HCT116 (cell line): ENCODE data around the gene TTYH3. TPM values are rescaled to one million over a fixed set of nuclear protein-coding genes. Genes with fewer than 3 reads are reported as not detected.

Experiments used
- ATAC-seq: fragments of 200-7000 bp; cut with Tn5 transposase; 2 replicates; pipeline ENCODE4 v1.9.1; 2020; ENCODE audit warnings: mild to moderate bottlenecking, moderate library complexity
- BruUV-seq: library from RNA; stranded (reverse); fragments of 400-500 nt; replicated peaks from 2 replicates; lab custom pipeline; 2021; lab: Mats Ljungman, UMichigan
- CTCF ChIA-PET: fragments of 300-600 bp; sonication (Branson Sonifier 250); formaldehyde crosslinking; loops from one replicate; lab custom pipeline; 2021; ENCODE audit warnings: antibody characterized with exemption; lab: Charles Lee
- POLR2A ChIA-PET: fragments of 300-600, 350-600 bp; sonication (Branson Sonifier 250); formaldehyde crosslinking; loops from one replicate; lab custom pipeline; 2021; ENCODE audit warnings: antibody characterized with exemption; lab: Charles Lee
- RAD21 ChIA-PET, 2 experiments: fragments of 300-600 bp; sonication (Branson Sonifier 250); formaldehyde crosslinking; loops; one replicate each; lab custom pipeline; 2023; ENCODE audit warnings: low total read pairs in 2 of 2; ENCODE audit not compliant: uncharacterized antibody in 2 of 2, unreplicated experiment in 2 of 2, low non-redundant PET in 1 of 2; lab: Charles Lee
- DNase-seq: peaks from one replicate; pipeline ENCODE4 v3.0.0-alpha.2; 2010; ENCODE audit warnings: low read depth, low spot score
- H2AFZ ChIP-seq: fragments of 200-600 bp; shearing (Covaris generic), sonication (generic); 2 replicates; pipeline ENCODE4 v1.6.1; 2017; ENCODE audit warnings: low read depth, mixed run types, mixed read lengths, antibody characterized with exemption, low read length; ENCODE audit not compliant: poor library complexity, severe bottlenecking
- H3K27ac ChIP-seq: 2 replicates; pipeline ENCODE4 v1.5.1; 2012; ENCODE audit warnings: low read depth, low read length
- H3K27me3 ChIP-seq: fragments of 200-600 bp; sonication (generic); 2 replicates; pipeline ENCODE4 v1.6.1; 2016; ENCODE audit warnings: mixed run types, low read length, mixed read lengths; ENCODE audit not compliant: insufficient read depth
- H3K36me3 ChIP-seq, 2 experiments: fragments of 200-500 bp in 1 of 2; fragments of 200-600 bp in 1 of 2; sonication (Bioruptor generic) in 1 of 2; sonication (generic) in 1 of 2; 2 replicates each; pipeline versions ENCODE4 v1.5.1 to v1.6.1; 2014 to 2016; ENCODE audit warnings: low read length in 2 of 2, inconsistent platforms in 1 of 2, mixed read lengths in 1 of 2, mixed run types in 1 of 2; ENCODE audit not compliant: insufficient read depth in 2 of 2, control insufficient read depth in 1 of 2
- H3K4me1 ChIP-seq, 2 experiments: fragments of 200-600 bp in 1 of 2; sonication (generic) in 1 of 2; 2 replicates each; pipeline versions ENCODE4 v1.5.1 to v1.6.1; 2012 to 2017; ENCODE audit warnings: low read length in 2 of 2, inconsistent platforms in 1 of 2, mild to moderate bottlenecking in 1 of 2, mixed read lengths in 1 of 2, mixed run types in 1 of 2, moderate library complexity in 1 of 2; ENCODE audit not compliant: insufficient read depth in 2 of 2, control insufficient read depth in 1 of 2
- H3K4me2 ChIP-seq: fragments of 200-600 bp; sonication (generic); 2 replicates; pipeline ENCODE4 v1.6.1; 2017; ENCODE audit warnings: mixed run types, low read length, mixed read lengths
- H3K4me3 ChIP-seq, 2 experiments: fragments of 200-600 bp in 1 of 2; sonication (generic) in 1 of 2; replicated peaks in 1 of 2; 2 replicates each; pipeline ENCODE4 v1.5.1; 2011 to 2016; ENCODE audit warnings: low read length in 2 of 2, control low read depth in 1 of 2, low read depth in 1 of 2, mild to moderate bottlenecking in 1 of 2, mixed read lengths in 1 of 2, mixed run types in 1 of 2
- H3K79me2 ChIP-seq: fragments of 200-600 bp; sonication (generic); 2 replicates; pipeline ENCODE4 v1.6.1; 2017; ENCODE audit warnings: mild to moderate bottlenecking, mixed run types, low read length, moderate library complexity, mixed read lengths; ENCODE audit not compliant: insufficient read depth
- H3K9ac ChIP-seq: fragments of 200-600 bp; sonication (generic); 2 replicates; pipeline ENCODE4 v1.6.1; 2016; ENCODE audit warnings: low read length, mixed read lengths
- H3K9me2 ChIP-seq: fragments of 200-600 bp; sonication (generic), shearing (Covaris generic); 2 replicates; pipeline ENCODE4 v1.6.1; 2017; ENCODE audit warnings: mixed run types, mild to moderate bottlenecking, moderate library complexity; ENCODE audit not compliant: insufficient read depth
- H3K9me3 ChIP-seq, 2 experiments: fragments of 200-500 bp in 1 of 2; fragments of 200-600 bp in 1 of 2; sonication (Bioruptor generic) in 1 of 2; sonication (generic) in 1 of 2; 2 replicates each; pipeline ENCODE4 v1.6.1; 2014 to 2017; ENCODE audit warnings: low read length in 2 of 2, mixed read lengths in 2 of 2, inconsistent platforms in 1 of 2, low read depth in 1 of 2, mild to moderate bottlenecking in 1 of 2, mixed run types in 1 of 2, moderate library complexity in 1 of 2; ENCODE audit not compliant: control insufficient read depth in 1 of 2, insufficient read depth in 1 of 2
- H4K20me1 ChIP-seq: fragments of 200-600 bp; sonication (generic), shearing (Covaris generic); 2 replicates; pipeline ENCODE4 v1.6.1; 2017; ENCODE audit warnings: mixed run types, mild to moderate bottlenecking, moderate library complexity; ENCODE audit not compliant: insufficient read depth
- CTCF ChIP-seq, 3 experiments: fragments of 200-600 bp in 1 of 3; sonication (generic) in 1 of 3; IDR thresholded peaks in 2 of 3; conservative IDR thresholded peaks in 1 of 3; 2 replicates each; pipeline ENCODE4 v1.5.1; 2012 to 2017; ENCODE audit warnings: low read depth in 2 of 3, low read length in 2 of 3, antibody characterized with exemption in 1 of 3, borderline replicate concordance in 1 of 3, control low read depth in 1 of 3, mild to moderate bottlenecking in 1 of 3, mixed read lengths in 1 of 3, mixed run types in 1 of 3, moderate library complexity in 1 of 3; ENCODE audit not compliant: insufficient read depth in 1 of 3
- RAD21 ChIP-seq: IDR thresholded peaks from 2 replicates; pipeline ENCODE4 v1.6.1; 2012; ENCODE audit warnings: low read depth, mild to moderate bottlenecking
- ZFX ChIP-seq: fragments of 450-650 bp; IDR thresholded peaks from 2 replicates; pipeline ENCODE4 v1.6.1; 2017
- intact Hi-C: fragments of 100-400 bp; cut with micrococcal nuclease; formaldehyde crosslinking; loops from 2 replicates; pipeline ENCODE4 v1.10.0; 2022
- total RNA-seq: library from RNA; stranded (reverse); gene quantifications from one replicate; pipeline ENCODE4 v1.2.1, GENCODE V29; 2021; ENCODE audit not compliant: unreplicated experiment

The TTYH3 gene
- total RNA-seq, 1 experiment from 2014 or later: 40.3 TPM

DNA sequence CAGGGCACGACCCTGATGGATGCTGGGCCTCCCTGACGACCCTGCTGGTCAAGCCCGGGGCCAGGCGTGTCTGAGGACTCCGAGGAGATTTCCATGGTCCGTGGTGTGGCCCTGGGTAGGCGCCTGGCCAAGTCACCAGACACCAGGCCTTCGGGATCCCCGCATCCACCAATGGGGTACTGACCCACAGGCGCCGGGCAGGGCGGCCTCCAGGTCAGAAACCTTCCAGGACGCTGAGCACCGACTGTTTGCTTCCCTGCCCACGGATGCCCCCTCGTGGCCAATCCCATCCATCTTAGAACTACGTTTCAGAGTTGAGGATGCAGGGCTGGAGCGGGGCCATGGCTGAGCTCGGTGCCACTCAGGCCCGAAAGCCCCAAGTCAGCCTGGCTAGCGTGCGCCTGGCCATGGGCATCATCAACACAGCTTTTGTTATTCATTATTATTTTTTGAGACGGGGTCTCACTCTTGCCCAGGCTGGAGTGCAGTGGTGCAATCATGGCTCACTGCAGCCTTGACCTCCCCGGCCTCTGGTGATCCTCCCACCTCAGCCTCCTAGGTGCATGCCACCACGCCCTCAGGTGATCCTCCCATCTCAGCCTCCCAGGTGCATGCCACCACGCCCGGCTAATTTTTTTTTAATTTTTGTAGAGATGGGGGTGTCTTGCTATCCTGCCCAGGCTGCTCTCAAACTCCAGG, 49.2 kb downstream of the TTYH3 start:
- H2AFZ ChIP-seq: no peak overlapping the region
- DNase-seq: peak; percentile 56
- no peaks in the 10 kb centered on the region for H3K9me3 ChIP-seq
- CTCF ChIA-PET: interaction anchor here (0.6 to 2.9 kb wide), 10 partner anchors 10 to 1102 kb away, joined by 3 to 19 read pairs (median 3); no protein-coding TSS in a partner anchor
- no peak overlapping the region for H3K4me3 ChIP-seq
- RAD21 ChIA-PET: interaction anchor here (0.9 to 1.5 kb wide), 3 partner anchors 10 to 212 kb away, joined by 3 to 4 read pairs (median 4); no protein-coding TSS in a partner anchor
- H3K4me2 ChIP-seq: peak overlapping the region; percentile 19; the same call in 1 of the 2 replicates
- BruUV-seq: no TSS peak
- no peaks in the 10 kb centered on the region for H3K79me2 ChIP-seq
- H3K27ac ChIP-seq: no peak overlapping the region; the same call in 1 of the 2 replicates
- H3K9me2 ChIP-seq: no peaks in the 10 kb centered on the region
- H3K27me3 ChIP-seq: no peaks in the 10 kb centered on the region
- no peaks in the 10 kb centered on the region for H4K20me1 ChIP-seq
- H3K36me3 ChIP-seq: no peaks in the 10 kb centered on the region
- no peak overlapping the region for H3K9ac ChIP-seq
- peak; percentile 73 to 87 (median 81) for TF ChIP-seq CTCF (IDR thresholded peaks at IDR 0.05 in 2 of 3, conservative IDR thresholded peaks at IDR 0.05 in 1 of 3; ENCODE audit: borderline replicate concordance in 1 of 3, insufficient read depth in 1 of 3, low read depth in 2 of 3, low read length in 2 of 3)
- peak; percentile 87 for TF ChIP-seq RAD21
- no peak for TF ChIP-seq ZFX
- intact Hi-C loops: loop anchor here (1.0 to 10.0 kb wide), 2 partner anchors 116 to 230 kb away; no protein-coding TSS in a partner anchor
- POLR2A ChIA-PET: no interaction called here
- H3K4me1 ChIP-seq: peaks cover 0 to 4% of the 10 kb centered on the region in 2 experiments; a peak in 1 of 4 replicates
- peak; percentile 96 for ATAC-seq
